ENCODE measurements around the gene PRLH.

Gene PRLH

GRCh38 chr2:237552908-237553307 lies 13.5 kb upstream of the PRLH start:
- no peak overlapping the region for H3K27ac ChIP-seq (ENCODE audit: low read depth, low read length)
- no peaks in the 10 kb centered on the region for H3K27me3 ChIP-seq (ENCODE audit: insufficient read depth, low read length)
- H3K36me3 ChIP-seq (ENCODE audit: insufficient read depth, low read length) = no peaks in the 10 kb centered on the region; the same call in 1 of the 2 replicates
- H3K4me3 ChIP-seq (ENCODE audit: low read length) = no peak overlapping the region
- H3K9me3 ChIP-seq (ENCODE audit: insufficient read depth, low read depth, low read length) = peaks cover 12% of the 10 kb centered on the region
- H3K9ac ChIP-seq (ENCODE audit: low read depth, low read length) = no peak overlapping the region
- WGBS = 87% methylated on average over 6 of the region's 6 CpGs
- H3K4me1 ChIP-seq (ENCODE audit: insufficient read depth, low read length) = no peaks in the 10 kb centered on the region

GRCh38 chr2:237553948-237554347 lies 12.4 kb upstream of the PRLH start:
- H3K4me1 ChIP-seq (ENCODE audit: insufficient read depth, low read length) = no peaks in the 10 kb centered on the region
- H3K9me3 ChIP-seq (ENCODE audit: insufficient read depth, low read depth, low read length) = peaks cover 12% of the 10 kb centered on the region
- H3K27me3 ChIP-seq (ENCODE audit: insufficient read depth, low read length) = no peaks in the 10 kb centered on the region
- no peak overlapping the region for H3K27ac ChIP-seq (ENCODE audit: low read depth, low read length)
- no peak overlapping the region for H3K4me3 ChIP-seq (ENCODE audit: low read length)
- no peak overlapping the region for H3K9ac ChIP-seq (ENCODE audit: low read depth, low read length)
- H3K36me3 ChIP-seq (ENCODE audit: insufficient read depth, low read length) = no peaks in the 10 kb centered on the region; the same call in 1 of the 2 replicates
- 83% methylated on average over 7 of the region's 7 CpGs for WGBS

DNA sequence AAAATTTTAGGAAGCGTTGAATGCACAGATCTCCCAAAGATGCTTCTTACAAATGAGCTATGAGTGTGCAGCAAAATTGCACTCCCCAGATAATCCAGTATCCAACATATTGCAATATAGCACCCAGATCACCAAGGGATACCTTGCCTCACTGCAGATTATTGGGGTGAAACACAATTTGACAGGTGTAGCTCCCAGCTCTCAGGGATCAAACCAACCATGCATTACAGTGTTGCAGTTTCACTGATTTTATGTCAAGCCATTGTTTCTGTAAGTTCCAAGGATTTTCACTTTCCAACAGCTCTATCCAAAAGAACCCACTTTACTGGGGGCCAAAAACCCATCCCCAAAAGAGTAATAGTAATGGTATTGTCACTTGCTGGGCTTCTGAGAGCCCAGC lies 10.8 kb upstream of the PRLH start:
- Histone ChIP-seq H3K27me3 (ENCODE audit: insufficient read depth, low read length) (no peaks in the 10 kb centered on the region), H3K27ac (ENCODE audit: low read depth, low read length) (no peak overlapping the region), H3K9me3 (ENCODE audit: insufficient read depth, low read depth, low read length) (peaks cover 12% of the 10 kb centered on the region), H3K36me3 (ENCODE audit: insufficient read depth, low read length) (no peaks in the 10 kb centered on the region; the same call in 1 of the 2 replicates), H3K9ac (ENCODE audit: low read depth, low read length) (no peak overlapping the region), H3K4me3 (ENCODE audit: low read length) (no peak overlapping the region), H3K4me1 (ENCODE audit: insufficient read depth, low read length) (no peaks in the 10 kb centered on the region)
- 89% methylated on average over 1 of the region's 1 CpG for WGBS

DNA sequence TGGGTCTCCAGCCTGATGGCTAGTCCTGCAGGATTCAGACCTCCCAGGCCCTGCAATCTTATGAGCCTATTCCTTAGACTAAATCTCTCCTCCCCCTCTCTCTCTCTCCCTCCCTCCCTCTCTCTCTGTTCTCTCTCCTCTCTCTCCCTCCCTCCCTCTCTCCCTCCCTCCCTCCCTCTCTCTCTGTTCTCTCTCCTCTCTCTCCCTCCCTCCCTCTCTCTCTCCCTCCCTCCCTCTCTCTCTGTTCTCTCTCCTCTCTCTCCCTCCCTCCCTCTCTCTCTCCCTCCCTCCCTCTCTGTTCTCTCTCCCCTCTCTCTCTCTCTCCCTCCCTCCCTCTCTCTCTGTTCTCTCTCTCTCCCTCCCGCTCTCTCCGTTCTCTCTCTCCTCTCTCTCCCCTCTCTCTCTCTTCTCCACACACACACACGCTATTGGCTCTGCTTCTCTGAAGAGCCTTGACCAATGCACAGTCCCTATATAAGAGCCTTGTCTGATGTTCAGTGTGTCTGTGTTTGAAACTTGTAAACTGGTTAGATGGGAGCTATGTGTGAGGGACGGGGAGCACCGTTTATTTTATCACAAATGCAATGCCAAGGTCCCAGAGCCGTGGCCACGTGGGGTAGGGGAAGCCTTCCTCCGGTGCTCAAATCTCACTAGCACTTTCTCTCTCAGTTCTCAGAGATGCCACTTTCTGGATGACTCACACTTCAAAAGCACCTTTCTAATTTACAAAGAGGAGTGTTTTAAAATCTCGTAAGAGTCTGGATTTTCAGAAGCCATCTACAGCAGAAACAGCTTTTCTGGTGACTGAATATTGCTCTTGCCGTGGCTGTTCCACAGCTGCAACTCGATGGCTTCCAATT lies 9.4 kb upstream of the PRLH start:
- Histone ChIP-seq H3K27ac (ENCODE audit: low read depth, low read length) (no peak overlapping the region), H3K27me3 (ENCODE audit: insufficient read depth, low read length) (no peaks in the 10 kb centered on the region), H3K4me3 (ENCODE audit: low read length) (no peak overlapping the region), H3K36me3 (ENCODE audit: insufficient read depth, low read length) (no peaks in the 10 kb centered on the region; the same call in 1 of the 2 replicates), H3K9me3 (ENCODE audit: insufficient read depth, low read depth, low read length) (peaks cover 12% of the 10 kb centered on the region), H3K4me1 (ENCODE audit: insufficient read depth, low read length) (no peaks in the 10 kb centered on the region), H3K9ac (ENCODE audit: low read depth, low read length) (no peak overlapping the region)
- 73% methylated on average over 11 of the region's 11 CpGs for WGBS

DNA sequence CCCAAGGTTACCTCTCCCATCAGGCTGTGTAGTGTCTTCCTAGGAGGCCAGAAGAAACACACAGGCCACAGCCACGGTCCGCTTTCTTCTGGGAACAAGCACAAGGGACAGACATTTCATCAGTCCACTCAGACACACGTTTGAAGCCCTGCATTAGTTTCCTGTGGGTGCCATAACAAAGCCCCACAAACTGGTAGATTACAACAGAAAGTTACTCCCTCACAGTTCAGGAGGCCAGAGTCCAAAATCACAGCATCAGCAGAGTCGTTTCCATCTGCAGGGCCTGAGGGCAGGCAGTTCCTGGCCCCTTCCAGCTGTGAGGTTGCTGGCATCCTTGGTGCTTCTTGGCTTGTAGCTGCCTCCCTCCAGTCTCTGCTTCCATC lies 8.8 kb upstream of the PRLH start:
- Histone ChIP-seq H3K9ac (ENCODE audit: low read depth, low read length) (no peak overlapping the region), H3K27me3 (ENCODE audit: insufficient read depth, low read length) (no peaks in the 10 kb centered on the region), H3K4me1 (ENCODE audit: insufficient read depth, low read length) (no peaks in the 10 kb centered on the region), H3K27ac (ENCODE audit: low read depth, low read length) (no peak overlapping the region), H3K4me3 (ENCODE audit: low read length) (no peak overlapping the region), H3K9me3 (ENCODE audit: insufficient read depth, low read depth, low read length) (peaks cover 12% of the 10 kb centered on the region), H3K36me3 (ENCODE audit: insufficient read depth, low read length) (no peaks in the 10 kb centered on the region; the same call in 1 of the 2 replicates)
- 78% methylated on average over 4 of the region's 4 CpGs for WGBS

- 89% methylated on average over 22 of the region's 22 CpGs for WGBS
- no peak overlapping the region for H3K9ac ChIP-seq (ENCODE audit: low read depth, low read length)
- H3K9me3 ChIP-seq (ENCODE audit: insufficient read depth, low read depth, low read length) = peaks cover 7% of the 10 kb centered on the region
- H3K36me3 ChIP-seq (ENCODE audit: insufficient read depth, low read length) = no peaks in the 10 kb centered on the region; the same call in 1 of the 2 replicates
- no peaks in the 10 kb centered on the region for H3K27me3 ChIP-seq (ENCODE audit: insufficient read depth, low read length)
- no peaks in the 10 kb centered on the region for H3K4me1 ChIP-seq (ENCODE audit: insufficient read depth, low read length)
- H3K27ac ChIP-seq (ENCODE audit: low read depth, low read length) = no peak overlapping the region
- H3K4me3 ChIP-seq (ENCODE audit: low read length) = no peak overlapping the region
These were observed 7.3 kb upstream of the PRLH start for GRCh38 chr2:237558961-237559641.

DNA sequence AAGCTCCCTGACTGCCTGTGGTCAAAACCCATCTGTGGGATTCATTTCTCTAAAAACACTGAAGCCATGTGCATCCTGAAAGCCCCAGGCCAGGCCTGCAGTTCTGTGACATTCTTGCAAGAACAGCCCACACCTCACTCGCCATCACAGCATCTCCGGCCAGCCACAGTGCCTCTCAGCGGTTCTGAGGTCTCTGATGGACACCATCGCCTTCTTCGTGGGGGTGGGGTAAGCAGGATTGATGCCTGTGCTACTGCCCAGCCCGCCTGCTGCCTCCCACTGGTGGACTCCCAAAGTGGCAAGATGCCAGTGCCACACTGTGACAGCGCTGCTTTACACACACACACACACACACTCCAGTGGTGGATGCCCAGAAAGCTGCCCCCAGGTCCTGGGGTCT lies 5.2 kb upstream of the PRLH start:
- H3K27me3 ChIP-seq (ENCODE audit: insufficient read depth, low read length) = no peaks in the 10 kb centered on the region
- H3K9me3 ChIP-seq (ENCODE audit: insufficient read depth, low read depth, low read length) = no peaks in the 10 kb centered on the region
- H3K4me1 ChIP-seq (ENCODE audit: insufficient read depth, low read length) = no peaks in the 10 kb centered on the region
- no peaks in the 10 kb centered on the region for H3K36me3 ChIP-seq (ENCODE audit: insufficient read depth, low read length)
- no peak overlapping the region for H3K27ac ChIP-seq (ENCODE audit: low read depth, low read length)
- H3K4me3 ChIP-seq (ENCODE audit: low read length) = no peak overlapping the region
- H3K9ac ChIP-seq (ENCODE audit: low read depth, low read length) = no peak overlapping the region
- WGBS = 89% methylated on average over 7 of the region's 7 CpGs

DNA sequence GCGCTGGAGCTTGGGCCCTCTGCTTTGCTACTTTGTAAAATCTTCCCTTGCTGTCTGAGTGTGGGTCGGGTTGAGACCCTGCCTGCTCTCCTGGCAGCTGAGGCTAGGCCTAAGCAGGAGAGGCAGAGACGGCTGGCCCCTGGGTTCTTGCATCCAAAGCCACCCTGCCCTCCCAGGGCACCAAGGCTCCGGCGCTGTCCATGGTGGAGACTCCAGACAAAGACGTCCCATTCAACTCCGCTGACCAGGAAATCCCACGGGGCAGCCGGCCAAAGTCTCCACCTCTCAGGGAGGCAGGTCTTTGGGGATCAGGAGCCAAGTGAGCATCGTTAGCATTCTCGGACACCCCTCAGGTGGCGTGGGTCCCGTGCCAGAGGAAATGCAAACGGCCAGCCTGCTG lies 2.6 kb upstream of the PRLH start:
- Histone ChIP-seq H3K4me3 (ENCODE audit: low read length) (no peak overlapping the region), H3K9ac (ENCODE audit: low read depth, low read length) (no peak overlapping the region), H3K27ac (ENCODE audit: low read depth, low read length) (no peak overlapping the region), H3K36me3 (ENCODE audit: insufficient read depth, low read length) (no peaks in the 10 kb centered on the region), H3K27me3 (ENCODE audit: insufficient read depth, low read length) (no peaks in the 10 kb centered on the region), H3K9me3 (ENCODE audit: insufficient read depth, low read depth, low read length) (no peaks in the 10 kb centered on the region), H3K4me1 (ENCODE audit: insufficient read depth, low read length) (no peaks in the 10 kb centered on the region)
- 43% methylated on average over 14 of the region's 14 CpGs for WGBS

DNA sequence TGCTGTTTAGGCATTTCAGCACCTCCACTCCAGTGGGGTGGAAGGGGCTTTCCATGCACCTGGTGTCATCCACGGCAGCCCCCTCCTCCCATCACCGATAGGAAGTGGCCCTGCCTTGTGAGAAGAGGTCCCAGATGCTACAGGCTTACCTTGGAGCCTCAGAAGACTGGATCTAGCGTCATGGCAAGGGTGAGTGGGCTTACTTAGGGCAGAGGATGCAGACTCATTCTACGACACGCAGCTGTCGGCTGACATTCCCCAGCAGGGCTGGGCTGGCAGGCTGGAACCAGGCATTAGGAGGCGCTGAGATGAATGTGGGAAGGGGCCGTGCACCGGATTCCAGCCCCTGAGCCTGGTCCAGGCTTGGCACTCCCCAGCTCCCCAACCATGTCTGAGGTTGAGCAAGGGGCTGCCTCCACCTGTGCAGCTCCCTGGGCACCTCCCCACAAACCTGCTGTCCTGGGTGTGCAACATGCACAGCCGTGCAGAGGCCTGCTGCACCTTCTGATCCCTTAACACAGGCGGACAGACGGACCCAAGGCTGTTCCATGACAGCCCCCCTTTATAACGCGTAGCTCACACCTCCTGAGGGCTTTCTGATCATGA lies 1.7 kb upstream of the PRLH start:
- H3K4me1 ChIP-seq (ENCODE audit: insufficient read depth, low read length) = no peaks in the 10 kb centered on the region
- 89% methylated on average over 14 of the region's 14 CpGs for WGBS
- H3K36me3 ChIP-seq (ENCODE audit: insufficient read depth, low read length) = no peaks in the 10 kb centered on the region
- H3K9me3 ChIP-seq (ENCODE audit: insufficient read depth, low read depth, low read length) = no peaks in the 10 kb centered on the region
- H3K9ac ChIP-seq (ENCODE audit: low read depth, low read length) = no peak overlapping the region
- H3K27me3 ChIP-seq (ENCODE audit: insufficient read depth, low read length) = no peaks in the 10 kb centered on the region
- H3K27ac ChIP-seq (ENCODE audit: low read depth, low read length) = no peak overlapping the region
- H3K4me3 ChIP-seq (ENCODE audit: low read length) = no peak overlapping the region

DNA sequence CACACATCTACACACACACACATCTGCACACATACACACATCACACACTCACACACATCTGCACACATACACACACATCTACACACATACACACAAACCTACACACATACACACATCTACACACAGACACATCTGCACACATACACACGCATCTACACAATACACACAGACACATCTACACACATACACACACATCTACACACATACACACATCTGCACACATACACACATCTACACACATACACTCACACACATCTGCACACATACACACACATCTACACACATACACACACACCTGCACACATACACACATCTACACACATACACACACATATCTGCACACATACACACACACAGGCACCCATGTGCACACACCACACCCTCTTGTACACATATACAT lies 400 bp upstream of the PRLH start:
- Histone ChIP-seq H3K4me1 (ENCODE audit: insufficient read depth, low read length) (no peaks in the 10 kb centered on the region), H3K9me3 (ENCODE audit: insufficient read depth, low read depth, low read length) (no peaks in the 10 kb centered on the region), H3K36me3 (ENCODE audit: insufficient read depth, low read length) (no peaks in the 10 kb centered on the region), H3K27me3 (ENCODE audit: insufficient read depth, low read length) (no peaks in the 10 kb centered on the region), H3K27ac (ENCODE audit: low read depth, low read length) (no peak overlapping the region), H3K9ac (ENCODE audit: low read depth, low read length) (no peak overlapping the region), H3K4me3 (ENCODE audit: low read length) (no peak overlapping the region)
- 96% methylated on average over 1 of the region's 1 CpG for WGBS

Data from HUES64 (cell line).